ENCODE results near the gene ZNF746.

ZNF746 gene

GRCh38 chr7:149489391-149490024 lies 8.1 kb downstream of the ZNF746 start:
- FAIRE-seq: no peak

GRCh38 chr7:149479568-149479967 lies 18.0 kb downstream of the ZNF746 start:
- FAIRE-seq: no peak

- no peak for FAIRE-seq
These were observed 18.9 kb downstream of the ZNF746 start for GRCh38 chr7:149478754-149479153.

- FAIRE-seq: no peak
These were observed 19.8 kb downstream of the ZNF746 start for GRCh38 chr7:149477494-149478443.

- no peak for FAIRE-seq
These were observed 20.8 kb downstream of the ZNF746 start for GRCh38 chr7:149476791-149477190.

GRCh38 chr7:149475121-149476045 lies 22.2 kb downstream of the ZNF746 start:
- FAIRE-seq: no peak

- FAIRE-seq: no peak
These were observed 23.1 kb downstream of the ZNF746 start for GRCh38 chr7:149474309-149475120.

- FAIRE-seq: no peak
These were observed 24.4 kb downstream of the ZNF746 start for GRCh38 chr7:149473251-149473650.

- FAIRE-seq: no peak
These were observed 26.2 kb downstream of the ZNF746 start for GRCh38 chr7:149471289-149471953.

GRCh38 chr7:149469806-149470205 lies 27.8 kb downstream of the ZNF746 start:
- no peak for FAIRE-seq

GRCh38 chr7:149468208-149468607 lies 29.4 kb downstream of the ZNF746 start:
- no peak for FAIRE-seq

GRCh38 chr7:149467321-149467859 lies 30.2 kb downstream of the ZNF746 start:
- FAIRE-seq: no peak

- peak; percentile 8 for FAIRE-seq
These were observed 31.2 kb downstream of the ZNF746 start for GRCh38 chr7:149466364-149466763.

- FAIRE-seq: peak; percentile 11
These were observed 34.0 kb downstream of the ZNF746 start for GRCh38 chr7:149463500-149464161.

GRCh38 chr7:149462101-149462520 lies 35.5 kb downstream of the ZNF746 start:
- FAIRE-seq: no peak

- no peak for FAIRE-seq
These were observed 36.9 kb downstream of the ZNF746 start, which contains the start of gene ZNF777 for GRCh38 chr7:149460493-149461277. Gene ZNF777, minus strand, starts transcription at chr7:149461062. Its CDS starts 5,040 bp downstream, at chr7:149456022.

GRCh38 chr7:149459540-149460452 lies 37.8 kb downstream of the ZNF746 start:
- no peak for FAIRE-seq

GRCh38 chr7:149459201-149459539 lies 38.4 kb downstream of the ZNF746 start:
- FAIRE-seq: no peak

- no peak for FAIRE-seq
These were observed 39.4 kb downstream of the ZNF746 start for GRCh38 chr7:149458235-149458634.

All from G401.6 (cell line).